DND-41 (cell line): ENCODE data around the gene MRM1.

Experiments used
- ATAC-seq: fragments of 200-7000 bp; cut with Tn5 transposase; 3 replicates; pipeline ENCODE4 v1.9.1; 2021; ENCODE audit warnings: low read depth; ENCODE audit not compliant: insufficient read depth
- DNase-seq: peaks from one replicate; pipeline ENCODE4 v3.0.0-alpha.2; 2020
- H2AFZ ChIP-seq: 2 replicates; pipeline ENCODE4 v1.6.0; 2012; ENCODE audit warnings: low read depth, low read length
- H3K27ac ChIP-seq: 2 replicates; pipeline ENCODE4 v1.5.1; 2012; ENCODE audit warnings: low read length, inconsistent platforms
- H3K27me3 ChIP-seq: fragments of 200-600 bp; sonication (generic); 2 replicates; pipeline ENCODE4 v1.6.0; 2012; ENCODE audit warnings: low read length, mild to moderate bottlenecking, inconsistent platforms; ENCODE audit not compliant: insufficient read depth, poor library complexity
- H3K36me3 ChIP-seq: 2 replicates; pipeline ENCODE4 v1.5.1; 2012; ENCODE audit warnings: low read length, inconsistent platforms; ENCODE audit not compliant: insufficient read depth
- H3K4me1 ChIP-seq: 2 replicates; pipeline ENCODE4 v1.5.1; 2012; ENCODE audit warnings: mild to moderate bottlenecking, low read length; ENCODE audit not compliant: insufficient read depth
- H3K4me2 ChIP-seq: 2 replicates; pipeline ENCODE4 v1.6.0; 2012; ENCODE audit warnings: mild to moderate bottlenecking, moderate library complexity, low read length, inconsistent platforms; ENCODE audit not compliant: insufficient read depth
- H3K4me3 ChIP-seq, 2 experiments: fragments of 200-600 bp in 1 of 2; shearing (Covaris generic) in 1 of 2; 2 replicates each; pipeline ENCODE4 v1.5.1; 2012 to 2016; ENCODE audit warnings: inconsistent platforms in 2 of 2, low read length in 2 of 2, mild to moderate bottlenecking in 2 of 2, low read depth in 1 of 2, moderate library complexity in 1 of 2
- H3K79me2 ChIP-seq: 2 replicates; pipeline ENCODE4 v1.6.0; 2012; ENCODE audit warnings: low read length, inconsistent platforms; ENCODE audit not compliant: insufficient read depth
- H3K9ac ChIP-seq: 2 replicates; pipeline ENCODE4 v1.6.0; 2012; ENCODE audit warnings: low read depth, mild to moderate bottlenecking, inconsistent platforms, low read length, moderate library complexity
- H3K9me3 ChIP-seq: 2 replicates; pipeline ENCODE4 v1.5.1; 2012; ENCODE audit warnings: low read length, moderate library complexity, mild to moderate bottlenecking, inconsistent platforms; ENCODE audit not compliant: insufficient read depth, severe bottlenecking
- H4K20me1 ChIP-seq: 2 replicates; pipeline ENCODE4 v1.6.0; 2012; ENCODE audit warnings: low read length; ENCODE audit not compliant: insufficient read depth
- CTCF ChIP-seq: IDR thresholded peaks from 2 replicates; pipeline ENCODE4 v1.5.1; 2012; ENCODE audit warnings: borderline replicate concordance, low read length, moderate library complexity, mild to moderate bottlenecking; ENCODE audit not compliant: poor library complexity, severe bottlenecking; ENCODE audit errors: extremely low read depth
- EZH2 ChIP-seq: IDR thresholded peaks from 3 replicates; pipeline ENCODE4 v1.6.1; 2012; ENCODE audit warnings: borderline replicate concordance, low read depth, mild to moderate bottlenecking, moderate library complexity, low read length, inconsistent platforms; ENCODE audit not compliant: severe bottlenecking

MRM1 gene

GRCh38 chr17:36640836-36641235 lies 39.5 kb downstream of the MRM1 start:
- Histone ChIP-seq H3K4me1 (no peaks in the 10 kb centered on the region), H3K9ac (no peak overlapping the region), H3K27me3 (peaks cover 11% of the 10 kb centered on the region), H3K36me3 (no peaks in the 10 kb centered on the region), H3K4me2 (no peak overlapping the region), H3K9me3 (no peaks in the 10 kb centered on the region), H2AFZ (no peak overlapping the region), H3K4me3 (no peak overlapping the region), H4K20me1 (0 out of 2 replicates have a peak, but pooled peaks cover 4% of the 10 kb centered on the region), H3K79me2 (no peaks in the 10 kb centered on the region), H3K27ac (no peak overlapping the region)
- DNase-seq = no peak
- no peak for TF ChIP-seq CTCF
- TF ChIP-seq EZH2 = no peak
- ATAC-seq = no peak

DNA sequence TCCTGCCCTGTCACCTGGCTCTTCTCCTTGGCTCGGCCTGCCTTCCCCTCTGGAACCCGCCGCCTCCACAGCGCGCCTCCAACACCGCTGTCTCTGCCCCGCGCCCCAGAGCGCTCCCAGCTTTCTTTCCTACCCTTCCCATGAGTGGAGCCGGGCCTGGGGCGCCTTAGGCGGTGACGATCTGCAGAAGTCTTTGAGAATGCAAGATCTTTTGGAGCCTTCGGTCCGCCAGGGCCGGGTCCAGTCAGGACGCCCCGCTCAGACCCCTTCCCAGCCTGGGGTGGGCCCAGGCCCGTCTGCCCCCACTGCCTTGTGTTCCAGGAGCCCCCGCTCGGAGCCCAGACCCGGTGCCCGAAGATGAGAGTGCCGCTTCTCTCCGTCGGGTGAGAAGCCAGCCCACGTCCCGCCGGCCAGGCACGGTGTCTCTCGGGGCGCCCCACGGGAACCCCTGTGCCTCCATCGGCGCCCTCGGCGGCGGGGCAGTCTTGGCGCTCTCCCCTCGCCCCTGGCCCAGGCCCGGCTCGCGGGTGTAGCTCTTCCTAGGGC lies 40.0 kb downstream of the MRM1 start:
- Histone ChIP-seq H3K9ac (no peak overlapping the region), H3K27ac (no peak overlapping the region), H2AFZ (no peak overlapping the region), H3K27me3 (peaks cover 11% of the 10 kb centered on the region), H3K9me3 (no peaks in the 10 kb centered on the region), H3K36me3 (no peaks in the 10 kb centered on the region), H3K4me2 (no peak overlapping the region), H3K4me1 (no peaks in the 10 kb centered on the region), H3K4me3 (no peak overlapping the region), H4K20me1 (0 out of 2 replicates have a peak, but pooled peaks cover 4% of the 10 kb centered on the region), H3K79me2 (no peaks in the 10 kb centered on the region)
- DNase-seq (no peak), ATAC-seq (no peak)
- no peak for TF ChIP-seq EZH2
- TF ChIP-seq CTCF = no peak

GRCh38 chr17:36641877-36642845 lies 40.8 kb downstream of the MRM1 start:
- TF ChIP-seq CTCF (no peak), EZH2 (no peak)
- Histone ChIP-seq H3K4me3 (no peak overlapping the region), H3K9ac (no peak overlapping the region), H3K36me3 (no peaks in the 10 kb centered on the region), H3K9me3 (no peaks in the 10 kb centered on the region), H3K27me3 (peaks cover 14% of the 10 kb centered on the region), H4K20me1 (0 out of 2 replicates have a peak, but pooled peaks cover 1% of the 10 kb centered on the region), H3K27ac (no peak overlapping the region), H3K4me2 (no peak overlapping the region), H3K79me2 (no peaks in the 10 kb centered on the region), H3K4me1 (no peaks in the 10 kb centered on the region), H2AFZ (no peak overlapping the region)
- no peak for ATAC-seq
- no peak for DNase-seq
